PC-9 (cell line): ENCODE data around the gene WNT7A. TPM values are rescaled to one million over a fixed set of nuclear protein-coding genes. Genes with fewer than 3 reads are reported as not detected.

Experiments used
- BruUV-seq: library from RNA; stranded (reverse); fragments of 400-500 nt; replicated peaks from 2 replicates; lab custom pipeline; 2021; lab: Mats Ljungman, UMichigan
- CTCF ChIA-PET: fragments of 300-600 bp; sonication (Branson Sonifier 250); formaldehyde crosslinking; loops from one replicate; lab custom pipeline; 2022; ENCODE audit warnings: antibody characterized with exemption; lab: Charles Lee
- POLR2A ChIA-PET: fragments of 300-600 bp; sonication (Branson Sonifier 250); formaldehyde crosslinking; loops from one replicate; lab custom pipeline; 2022; ENCODE audit warnings: antibody characterized with exemption; ENCODE audit not compliant: unreplicated experiment; lab: Charles Lee
- DNase-seq, 2 experiments: peaks; one replicate each; pipeline versions ENCODE4 v3.0.0 to v3.0.0-alpha.2; 2015 to 2022; ENCODE audit warnings: mixed read lengths in 1 of 2
- H2AFZ ChIP-seq: fragments of 200-600 bp; sonication (generic); 2 replicates; pipeline ENCODE4 v1.8.1; 2017; ENCODE audit warnings: antibody characterized with exemption
- H3F3A ChIP-seq: fragments of 200-600 bp; sonication (generic); 2 replicates; pipeline ENCODE4 v1.8.1; 2017; ENCODE audit warnings: antibody characterized with exemption, mild to moderate bottlenecking, low read depth; ENCODE audit not compliant: insufficient read depth
- H3K27ac ChIP-seq: fragments of 200-600 bp; sonication (generic); 2 replicates; pipeline ENCODE4 v1.6.1; 2016; ENCODE audit warnings: mixed run types
- H3K27me3 ChIP-seq: fragments of 200-600 bp; sonication (generic); 2 replicates; pipeline ENCODE4 v1.6.1; 2016; ENCODE audit warnings: low read depth, mixed run types; ENCODE audit not compliant: insufficient read depth
- H3K36me3 ChIP-seq: fragments of 200-600 bp; sonication (generic); 2 replicates; pipeline ENCODE4 v1.6.1; 2016; ENCODE audit warnings: low read depth, mixed run types
- H3K4me1 ChIP-seq: fragments of 200-600 bp; sonication (generic); replicated peaks from 2 replicates; pipeline ENCODE4 v1.6.1; 2016; ENCODE audit warnings: mixed run types; ENCODE audit not compliant: insufficient read depth
- H3K4me2 ChIP-seq: fragments of 200-600 bp; sonication (generic); 2 replicates; pipeline ENCODE4 v1.6.1; 2017; ENCODE audit warnings: mixed run types
- H3K4me3 ChIP-seq: fragments of 200-600 bp; sonication (generic); 2 replicates; pipeline ENCODE4 v1.6.1; 2016; ENCODE audit warnings: mixed run types
- H3K79me2 ChIP-seq: fragments of 200-600 bp; sonication (generic); 2 replicates; pipeline ENCODE4 v1.6.1; 2017; ENCODE audit warnings: low read depth, mixed run types
- H3K9me2 ChIP-seq: fragments of 200-600 bp; sonication (generic); 2 replicates; pipeline ENCODE4 v1.8.1; 2017; ENCODE audit warnings: mild to moderate bottlenecking; ENCODE audit not compliant: insufficient read depth
- H3K9me3 ChIP-seq: fragments of 200-600 bp; sonication (generic); 2 replicates; pipeline ENCODE4 v1.8.1; 2016; ENCODE audit warnings: low read depth; ENCODE audit not compliant: insufficient read depth
- H4K20me1 ChIP-seq: fragments of 200-600 bp; sonication (generic); 2 replicates; pipeline ENCODE4 v1.8.1; 2017; ENCODE audit not compliant: insufficient read depth
- EZH2 ChIP-seq: fragments of 200-600 bp; sonication (generic); IDR thresholded peaks from 2 replicates; pipeline ENCODE4 v1.8.0; 2017; ENCODE audit warnings: antibody characterized with exemption, low read depth
- intact Hi-C: fragments of 100-400 bp; cut with micrococcal nuclease; formaldehyde crosslinking; loops from one replicate; pipeline ENCODE4 v1.10.0; 2022; ENCODE audit not compliant: unreplicated experiment
- total RNA-seq: library from RNA; stranded (reverse); gene quantifications from 2 replicates; pipeline ENCODE4 v1.2.3, GENCODE V29; 2021
- TF ChIP-seq, protein P1 (sequence below): fragments of 200-600 bp; sonication (generic); conservative IDR thresholded peaks from 2 replicates; pipeline ENCODE4 v1.6.1; 2017; ENCODE audit warnings: mixed run types, antibody characterized with exemption, mild to moderate bottlenecking, moderate library complexity

WNT7A gene
- total RNA-seq, 1 experiment from 2014 or later: 6.3 TPM

DNA sequence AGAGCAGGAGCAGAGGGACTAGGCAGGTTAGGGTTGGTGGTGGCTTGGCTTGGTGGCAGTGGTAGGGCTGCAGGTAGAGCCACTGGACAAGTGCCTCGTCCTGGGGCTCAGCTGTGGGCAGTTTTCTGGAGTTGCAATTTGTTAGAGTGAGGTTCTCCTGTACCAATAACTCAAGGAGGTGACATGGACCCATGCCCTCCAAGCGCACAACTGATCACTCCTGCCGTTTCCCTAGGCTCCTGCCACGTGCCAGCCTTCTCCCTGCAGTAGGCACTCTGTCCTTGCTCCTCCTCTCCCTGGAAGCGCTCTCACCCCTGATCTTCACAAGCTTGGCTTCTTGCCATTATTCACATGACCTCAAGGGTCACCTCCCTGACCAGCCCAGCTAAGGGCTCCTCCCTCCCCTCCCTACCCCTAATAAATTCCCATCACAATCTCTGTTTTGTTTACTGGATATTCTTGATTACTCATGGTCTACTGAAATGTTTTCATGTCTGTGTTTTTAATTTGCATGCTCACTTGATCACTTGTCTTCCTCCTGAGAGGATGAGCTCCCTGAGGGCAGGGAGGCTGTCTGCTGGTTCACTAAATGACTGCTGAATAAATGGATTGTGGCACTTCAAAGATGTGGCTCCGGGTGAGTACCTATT, 3.3 kb downstream of the WNT7A start:
- Histone ChIP-seq H3K27ac (no peak overlapping the region), H3F3A (peaks cover 12% of the 10 kb centered on the region; the same call in 1 of the 2 replicates), H3K36me3 (peaks cover 24% of the 10 kb centered on the region), H3K4me2 (peak overlapping the region; percentile 75), H3K4me3 (peak overlapping the region; percentile 85; the same call in 1 of the 2 replicates), H3K9me3 (no peaks in the 10 kb centered on the region), H3K27me3 (no peaks in the 10 kb centered on the region), H4K20me1 (no peaks in the 10 kb centered on the region), H2AFZ (no peak overlapping the region), H3K9me2 (no peaks in the 10 kb centered on the region), H3K4me1 (peaks cover 30% of the 10 kb centered on the region), H3K79me2 (peaks cover 61% of the 10 kb centered on the region)
- ChIA-PET CTCF (no interaction called here), POLR2A (no interaction called here)
- DNase-seq: peak in 1 of 2 experiments; percentile 69
- intact Hi-C loops: no loop called here
- no TSS peak for BruUV-seq
- TF ChIP-seq, protein P1, sequence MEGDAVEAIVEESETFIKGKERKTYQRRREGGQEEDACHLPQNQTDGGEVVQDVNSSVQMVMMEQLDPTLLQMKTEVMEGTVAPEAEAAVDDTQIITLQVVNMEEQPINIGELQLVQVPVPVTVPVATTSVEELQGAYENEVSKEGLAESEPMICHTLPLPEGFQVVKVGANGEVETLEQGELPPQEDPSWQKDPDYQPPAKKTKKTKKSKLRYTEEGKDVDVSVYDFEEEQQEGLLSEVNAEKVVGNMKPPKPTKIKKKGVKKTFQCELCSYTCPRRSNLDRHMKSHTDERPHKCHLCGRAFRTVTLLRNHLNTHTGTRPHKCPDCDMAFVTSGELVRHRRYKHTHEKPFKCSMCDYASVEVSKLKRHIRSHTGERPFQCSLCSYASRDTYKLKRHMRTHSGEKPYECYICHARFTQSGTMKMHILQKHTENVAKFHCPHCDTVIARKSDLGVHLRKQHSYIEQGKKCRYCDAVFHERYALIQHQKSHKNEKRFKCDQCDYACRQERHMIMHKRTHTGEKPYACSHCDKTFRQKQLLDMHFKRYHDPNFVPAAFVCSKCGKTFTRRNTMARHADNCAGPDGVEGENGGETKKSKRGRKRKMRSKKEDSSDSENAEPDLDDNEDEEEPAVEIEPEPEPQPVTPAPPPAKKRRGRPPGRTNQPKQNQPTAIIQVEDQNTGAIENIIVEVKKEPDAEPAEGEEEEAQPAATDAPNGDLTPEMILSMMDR: no peak
- no peak for TF ChIP-seq EZH2

DNA sequence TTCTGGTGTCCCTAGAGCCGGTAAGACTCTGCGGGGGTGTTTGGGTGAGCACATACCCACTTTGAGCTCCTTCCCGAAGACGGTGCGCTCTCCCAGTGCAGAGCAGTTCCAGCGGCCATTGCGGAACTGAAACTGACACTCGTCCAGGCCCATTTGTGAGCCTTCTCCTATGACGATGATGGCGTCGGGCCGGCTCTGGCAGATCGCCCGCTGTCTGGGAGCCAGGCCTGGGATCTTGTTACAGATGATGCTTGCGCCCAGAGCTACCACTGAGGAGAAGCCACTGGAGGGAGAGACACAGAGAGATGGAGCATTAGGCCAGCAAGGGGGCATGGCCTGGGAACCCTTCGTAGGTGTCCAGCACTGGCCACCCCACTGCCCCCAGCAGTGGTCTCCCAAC, 5.0 kb downstream of the WNT7A start:
- Histone ChIP-seq H3K9me2 (no peaks in the 10 kb centered on the region), H3K79me2 (peaks cover 61% of the 10 kb centered on the region), H2AFZ (no peak overlapping the region), H4K20me1 (peaks cover 4% of the 10 kb centered on the region; the same call in 1 of the 2 replicates), H3K27me3 (no peaks in the 10 kb centered on the region), H3K4me2 (no peak overlapping the region), H3K4me1 (peaks cover 22% of the 10 kb centered on the region), H3K4me3 (no peak overlapping the region), H3K36me3 (peaks cover 30% of the 10 kb centered on the region), H3F3A (peaks cover 22% of the 10 kb centered on the region; the same call in 1 of the 2 replicates), H3K27ac (no peak overlapping the region), H3K9me3 (no peaks in the 10 kb centered on the region)
- no peak for DNase-seq
- no peak for TF ChIP-seq EZH2
- TF ChIP-seq, protein P1: no peak
- ChIA-PET CTCF (no interaction called here), POLR2A (no interaction called here)
- BruUV-seq: no TSS peak
- intact Hi-C loops: no loop called here

DNA sequence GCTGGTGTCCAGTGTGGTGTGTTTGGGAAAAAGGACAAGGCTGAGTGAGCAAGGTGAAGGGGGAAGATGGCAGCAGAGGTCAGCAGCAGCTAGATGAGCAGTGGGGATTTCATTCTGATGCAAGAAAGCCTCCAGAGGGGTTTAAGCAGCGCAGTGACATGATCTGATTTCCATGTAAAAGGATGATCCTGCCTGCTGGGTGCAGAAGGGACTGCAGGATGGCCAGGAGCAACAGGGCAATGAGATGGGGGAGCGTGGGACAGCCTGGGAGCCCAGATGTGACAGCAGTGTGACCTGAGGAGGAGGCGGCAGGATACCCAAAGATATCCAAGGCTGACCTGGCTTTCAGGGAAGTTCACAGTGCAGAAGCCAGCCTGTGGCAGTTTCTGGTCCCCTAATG, 6.1 kb downstream of the WNT7A start:
- POLR2A ChIA-PET: no interaction called here
- no peak for TF ChIP-seq EZH2
- TF ChIP-seq, protein P1: no peak
- peaks cover 22% of the 10 kb centered on the region; the same call in 1 of the 2 replicates for H3F3A ChIP-seq
- H3K27me3 ChIP-seq: no peaks in the 10 kb centered on the region
- H3K36me3 ChIP-seq: peaks cover 30% of the 10 kb centered on the region
- H2AFZ ChIP-seq: no peak overlapping the region
- no peak overlapping the region for H3K4me3 ChIP-seq
- peaks cover 4% of the 10 kb centered on the region; the same call in 1 of the 2 replicates for H4K20me1 ChIP-seq
- intact Hi-C loops: no loop called here
- H3K9me3 ChIP-seq: no peaks in the 10 kb centered on the region
- no peaks in the 10 kb centered on the region for H3K9me2 ChIP-seq
- peaks cover 22% of the 10 kb centered on the region for H3K4me1 ChIP-seq
- peaks cover 53% of the 10 kb centered on the region for H3K79me2 ChIP-seq
- H3K27ac ChIP-seq: no peak overlapping the region
- CTCF ChIA-PET: no interaction called here
- H3K4me2 ChIP-seq: no peak overlapping the region
- DNase-seq: no peak
- BruUV-seq: no TSS peak
